Keratinocyte (primary cell): ENCODE results near the gene CARMIL3.

Experiments used
- CTCF ChIP-seq, 3 experiments: IDR thresholded peaks in 1 of 3; conservative IDR thresholded peaks in 1 of 3; optimal IDR thresholded peaks in 1 of 3; 2 replicates in 2 of 3; 3 replicates in 1 of 3; pipeline versions ENCODE3 to v1.5.1; 2011; ENCODE audit warnings: low read length in 3 of 3, mild to moderate bottlenecking in 3 of 3, moderate library complexity in 2 of 3, control low read depth in 1 of 3, inconsistent platforms in 1 of 3; ENCODE audit not compliant: insufficient read depth in 2 of 3; ENCODE audit errors: extremely low read depth in 1 of 3
- EZH2 ChIP-seq: IDR thresholded peaks from one replicate; pipeline ENCODE4 v1.6.1; 2012; ENCODE audit warnings: inconsistent platforms, mild to moderate bottlenecking, low read length, moderate library complexity

GRCh38 chr14:24103451-24103850 is 51.6 kb downstream of the CARMIL3 start:
- TF ChIP-seq CTCF (optimal IDR thresholded peaks at IDR 0.05 in 1 of 3, IDR thresholded peaks at IDR 0.05 in 1 of 3, conservative IDR thresholded peaks at IDR 0.05 in 1 of 3; ENCODE audit: extremely low read depth in 1 of 3, insufficient read depth in 2 of 3, low read length in 3 of 3), result no peak
- TF ChIP-seq EZH2, result no peak
